Fibroblast of peridontal ligament (primary cell): ENCODE measurements around the gene KIAA0513.
A peak's percentile ranks its signal among the peaks of the same experiment; 100 is the strongest.

ENCODE experiments used
- DNase-seq: peaks from one replicate; pipeline ENCODE4 v3.0.0-alpha.2; 2010; ENCODE audit errors: extremely low read depth

Gene KIAA0513

GRCh38 chr16:85072076-85072860 lies 44.7 kb downstream of the KIAA0513 start:
- DNase-seq: no peak

- DNase-seq: peak; percentile 83
Measured at GRCh38 chr16:85072947-85073346, 45.4 kb downstream of the KIAA0513 start.

GRCh38 chr16:85074225-85074914 lies 46.8 kb downstream of the KIAA0513 start:
- no peak for DNase-seq

- no peak for DNase-seq
Measured at GRCh38 chr16:85075236-85075924, 47.8 kb downstream of the KIAA0513 start.

GRCh38 chr16:85077039-85077438 lies 49.4 kb downstream of the KIAA0513 start:
- no peak for DNase-seq

- no peak for DNase-seq
Measured at GRCh38 chr16:85077576-85078125, 50.1 kb downstream of the KIAA0513 start.

GRCh38 chr16:85078226-85078625 lies 50.6 kb downstream of the KIAA0513 start:
- no peak for DNase-seq

- DNase-seq: no peak
Measured at GRCh38 chr16:85078952-85079351, 51.4 kb downstream of the KIAA0513 start.

- DNase-seq: no peak
Measured at GRCh38 chr16:85079785-85080570, 52.4 kb downstream of the KIAA0513 start.

- no peak for DNase-seq
Measured at GRCh38 chr16:85081038-85081437, 53.4 kb downstream of the KIAA0513 start.

GRCh38 chr16:85081765-85082164 lies 54.2 kb downstream of the KIAA0513 start:
- no peak for DNase-seq

GRCh38 chr16:85082173-85083050 lies 54.8 kb downstream of the KIAA0513 start:
- DNase-seq: no peak

- DNase-seq: no peak
Measured at GRCh38 chr16:85083051-85083639, 55.5 kb downstream of the KIAA0513 start.

- no peak for DNase-seq
Measured at GRCh38 chr16:85084841-85085510, 57.4 kb downstream of the KIAA0513 start.

GRCh38 chr16:85085721-85086120 lies 58.1 kb downstream of the KIAA0513 start:
- no peak for DNase-seq

GRCh38 chr16:85086347-85087291 lies 59.0 kb downstream of the KIAA0513 start:
- peak; percentile 64 for DNase-seq

- no peak for DNase-seq
Measured at GRCh38 chr16:85087899-85088569, 60.4 kb downstream of the KIAA0513 start.
